NCI-H1105 (cell line): Measurements from ENCODE around the gene SYN1.
"Not testable (repeated sequence)": the region's sequence is repeated elsewhere in the genome, so short reads cannot be mapped to it uniquely, and the experiment has no call there.

Source experiments
- DNase-seq: peaks from one replicate; lab custom pipeline; 2025; lab: John Stamatoyannopoulos, UW

SYN1 gene

GRCh38 chrX:47619486-47620302 lies at the start of gene SYN1:
TSS of gene SYN1 (minus strand) at chrX:47619857. CDS start at chrX:47619728, 129 bp downstream.
- DNase-seq: peak; percentile 76

- DNase-seq: not testable (repeated sequence)
These were observed 46.1 kb upstream of the SYN1 start for GRCh38 chrX:47665797-47666196.

- no peak for DNase-seq
These were observed 45.1 kb upstream of the SYN1 start for GRCh38 chrX:47664737-47665136.

GRCh38 chrX:47662144-47662657 lies 42.5 kb upstream of the SYN1 start:
- no peak for DNase-seq

GRCh38 chrX:47661539-47661938 lies 41.9 kb upstream of the SYN1 start:
- DNase-seq: no peak

- DNase-seq: no peak
These were observed 39.7 kb upstream of the SYN1 start for GRCh38 chrX:47659421-47659726.

- DNase-seq: peak; percentile 89
These were observed 39.2 kb upstream of the SYN1 start, which contains the start of gene UXT for GRCh38 chrX:47658684-47659420. TSS of gene UXT (minus strand) at chrX:47659180. CDS start at chrX:47658927, 253 bp downstream.

GRCh38 chrX:47658301-47658683 lies 38.6 kb upstream of the SYN1 start:
- DNase-seq: no peak

GRCh38 chrX:47651043-47651905 lies 31.6 kb upstream of the SYN1 start:
- DNase-seq: no peak

GRCh38 chrX:47650164-47651042 lies 30.7 kb upstream of the SYN1 start, which contains the start of gene ELK1:
TSS of gene ELK1 (minus strand) at chrX:47650563. CDS start at chrX:47641441, 9,122 bp downstream.
- peak; percentile 95 for DNase-seq

GRCh38 chrX:47649781-47650163 lies 30.1 kb upstream of the SYN1 start:
- DNase-seq: no peak

GRCh38 chrX:47649271-47649670 lies 29.6 kb upstream of the SYN1 start:
- DNase-seq: no peak

GRCh38 chrX:47648376-47648775 lies 28.7 kb upstream of the SYN1 start:
- DNase-seq: no peak

GRCh38 chrX:47646636-47647035 lies 27.0 kb upstream of the SYN1 start:
- no peak for DNase-seq

GRCh38 chrX:47645530-47645929 lies 25.9 kb upstream of the SYN1 start:
- DNase-seq: no peak

- DNase-seq: no peak
These were observed 25.0 kb upstream of the SYN1 start for GRCh38 chrX:47644557-47645091.

GRCh38 chrX:47643926-47644325 lies 24.3 kb upstream of the SYN1 start:
- DNase-seq: no peak

GRCh38 chrX:47638816-47639215 lies 19.2 kb upstream of the SYN1 start:
- no peak for DNase-seq

- no peak for DNase-seq
These were observed 18.0 kb upstream of the SYN1 start for GRCh38 chrX:47637546-47638195.

- no peak for DNase-seq
These were observed 15.4 kb upstream of the SYN1 start for GRCh38 chrX:47634871-47635575.
